Measurements from ENCODE around the gene ZNF311. TPM values are rescaled to one million over a fixed set of nuclear protein-coding genes. Genes with fewer than 3 reads are reported as not detected.

ZNF311 gene
- 1 to 10 TPM in 1 of 2 donors, under 1 TPM in 1; 1.00 to 1.7 TPM for total RNA-seq

DNA sequence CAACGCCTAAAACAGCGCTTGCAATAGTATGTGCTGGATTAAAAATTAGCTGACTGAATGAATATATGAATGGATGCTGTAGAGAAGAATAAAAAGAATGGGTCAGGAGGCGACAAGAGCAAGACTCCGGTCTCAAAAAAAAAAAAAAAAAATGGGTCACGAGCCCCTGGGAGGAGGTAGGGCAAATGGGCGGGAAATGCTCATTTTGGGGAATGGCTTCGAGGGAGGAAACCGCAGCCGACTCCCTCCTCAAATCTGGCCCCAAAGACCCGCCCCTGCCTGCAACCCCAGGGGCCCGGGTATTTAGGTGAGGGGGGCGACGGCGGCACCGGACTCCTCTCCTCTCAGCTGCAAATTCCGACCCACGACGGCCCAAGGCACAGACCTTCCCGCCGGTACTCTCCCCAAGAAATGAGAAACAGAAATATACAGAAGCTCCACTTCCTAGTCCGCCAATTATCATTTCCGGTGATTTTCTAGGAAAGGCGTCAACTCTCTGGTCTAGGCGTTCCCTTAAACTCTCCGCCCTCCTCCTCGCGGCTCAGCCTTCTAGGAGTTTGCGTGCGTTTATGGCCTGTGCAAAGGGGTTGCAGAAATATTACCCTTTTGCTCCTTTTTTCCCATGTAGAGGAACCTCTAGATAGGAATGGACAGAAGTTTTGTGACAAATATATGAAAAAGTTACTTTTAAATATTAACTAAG, at the start of gene ZNF311:
Gene ZNF311, minus strand, starts transcription at position 133 of the 703 bp plus-strand sequence. CDS start 1,361 bp downstream, outside the sequence.

DNA sequence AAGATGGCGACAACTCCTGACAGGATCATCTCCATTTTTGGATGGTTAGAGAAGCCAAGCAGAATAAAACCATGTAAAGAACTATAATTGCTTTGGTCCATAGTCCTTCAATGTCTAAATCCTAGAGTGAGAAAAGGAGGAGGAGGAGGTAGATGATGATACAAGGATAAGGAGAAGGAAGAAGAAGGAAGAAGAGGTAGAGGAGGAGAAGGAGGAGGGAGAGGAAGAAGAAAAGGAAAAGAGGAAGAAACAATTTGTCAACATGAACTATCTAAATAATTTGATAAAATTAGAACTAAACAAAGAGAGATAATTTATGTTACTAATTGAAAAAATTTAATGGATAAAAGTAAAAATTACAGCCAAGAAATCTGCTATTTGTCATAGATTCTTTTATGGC, 40.0 kb upstream of the ZNF311 start, which contains the start of gene OR2W1:
Gene OR2W1, minus strand, starts transcription at position 101 of the 400 bp plus-strand sequence. Its CDS starts 0 bp downstream, at position 101.

Small RNA genes within 50 kb of the gene (small RNA-seq; reads per million reads assigned to genes)
- gene RN7SL471P: 0.34 to 1.1 reads per million in 2 donors

Other genes with a start within 250 kb of the ZNF311 start
- gene TRIM27, start 81.3 kb downstream of the ZNF311 start, total RNA-seq: 10 to 100 TPM; 53.3 to 83.9 TPM
- not detected for gene OR2W1, start 39.9 kb upstream of the ZNF311 start, total RNA-seq
- not detected for gene OR2B3, start 82.0 kb upstream of the ZNF311 start, total RNA-seq
- gene OR2J1, start 94.2 kb upstream of the ZNF311 start, total RNA-seq: not detected
- gene OR2J3, start 102.7 kb upstream of the ZNF311 start, total RNA-seq: not detected
- not detected for gene OR2J2, start 165.6 kb upstream of the ZNF311 start, total RNA-seq